ENCODE measurements around the gene ELAC1. TPM values are rescaled to one million over a fixed set of nuclear protein-coding genes. Genes with fewer than 3 reads are reported as not detected.
"Not testable (repeated sequence)": the region's sequence is repeated elsewhere in the genome, so short reads cannot be mapped to it uniquely, and the experiment has no call there.

ELAC1 gene
- total RNA-seq, 4 donors from 2014 or later: 1.6 to 8.9 (median 6.0) TPM

- 68 to 84% methylated on average over 3 of the region's 3 CpGs for WGBS, 2 donors
- Histone ChIP-seq H3K36me3 (peaks cover 0 to 14% (median 0%) of the 10 kb centered on the region in 3 donors), H3K27ac (no peak overlapping the region), H3K4me3 (no peak overlapping the region), H3K4me1 (peaks cover 0 to 2% (median 0%) of the 10 kb centered on the region in 3 donors), H3K27me3 (no peaks in the 10 kb centered on the region), H3K9me3 (no peaks in the 10 kb centered on the region)
- TF ChIP-seq POLR2A (IDR thresholded peaks at IDR 0.05): no peak
- TF ChIP-seq CTCF (IDR thresholded peaks at IDR 0.05): no peak
- intact Hi-C loops (cut with DNase I): no loop called here
- no peak for DNase-seq
Observed at GRCh38 chr18:50992351-50992762, 24.5 kb downstream of the ELAC1 start.

- Histone ChIP-seq H3K27ac (no peak overlapping the region), H3K4me3 (no peak overlapping the region), H3K27me3 (no peaks in the 10 kb centered on the region), H3K4me1 (no peaks in the 10 kb centered on the region), H3K9me3 (no peaks in the 10 kb centered on the region), H3K36me3 (no peaks in the 10 kb centered on the region)
- WGBS, 2 donors: 86 to 100% methylated on average over 2 of the region's 2 CpGs
- intact Hi-C loops (cut with DNase I): no loop called here
- no peak for DNase-seq
- TF ChIP-seq POLR2A (IDR thresholded peaks at IDR 0.05): no peak
- no peak for TF ChIP-seq CTCF (IDR thresholded peaks at IDR 0.05)
Observed at GRCh38 chr18:50994031-50994430, 26.2 kb downstream of the ELAC1 start.

- H3K9me3 ChIP-seq; H3K4me1 ChIP-seq; H3K4me3 ChIP-seq; H3K27ac ChIP-seq; DNase-seq; H3K27me3 ChIP-seq; intact Hi-C loops (cut with DNase I); H3K36me3 ChIP-seq: not testable (repeated sequence)
- WGBS, 2 donors: 93% methylated on average over 2 of the region's 2 CpGs
Observed at GRCh38 chr18:51003174-51003573, 35.3 kb downstream of the ELAC1 start.

- Histone ChIP-seq H3K4me1 (no peaks in the 10 kb centered on the region), H3K27me3 (no peaks in the 10 kb centered on the region), H3K4me3 (no peak overlapping the region), H3K36me3 (no peaks in the 10 kb centered on the region), H3K9me3 (no peaks in the 10 kb centered on the region), H3K27ac (no peak overlapping the region)
- no peak for DNase-seq
- TF ChIP-seq POLR2A (IDR thresholded peaks at IDR 0.05): no peak
- no peak for TF ChIP-seq CTCF (IDR thresholded peaks at IDR 0.05)
- intact Hi-C loops (cut with DNase I): no loop called here
- 84 to 86% methylated on average over 5 of the region's 5 CpGs for WGBS, 2 donors
Observed at GRCh38 chr18:51006061-51006818, 38.4 kb downstream of the ELAC1 start.

GRCh38 chr18:51006948-51007789 is 39.3 kb downstream of the ELAC1 start:
- no peak overlapping the region for H3K4me3 ChIP-seq
- intact Hi-C loops (cut with DNase I): no loop called here
- DNase-seq: no peak
- H3K9me3 ChIP-seq: no peaks in the 10 kb centered on the region
- 63 to 66% methylated on average over 9 to 10 of the region's 13 CpGs for WGBS, 2 donors
- H3K27ac ChIP-seq: no peak overlapping the region
- no peaks in the 10 kb centered on the region for H3K4me1 ChIP-seq
- no peak for TF ChIP-seq CTCF (IDR thresholded peaks at IDR 0.05)
- no peak for TF ChIP-seq POLR2A (IDR thresholded peaks at IDR 0.05)
- no peaks in the 10 kb centered on the region for H3K27me3 ChIP-seq
- H3K36me3 ChIP-seq: no peaks in the 10 kb centered on the region

All from esophagus squamous epithelium (tissue), 5 donors.